AG10803 (cell line): ENCODE data around the gene HIP1.
A peak's percentile ranks its signal among the peaks of the same experiment; 100 is the strongest.

Experiments
- DNase-seq: peaks from one replicate; pipeline ENCODE4 v3.0.0; 2010; ENCODE audit warnings: low read depth
- H3K4me3 ChIP-seq: 2 replicates; pipeline ENCODE4 v1.5.1; 2011; ENCODE audit warnings: mild to moderate bottlenecking, low read length, control low read depth
- TF ChIP-seq, protein P1 (sequence below): conservative IDR thresholded peaks from 2 replicates; pipeline ENCODE4 v1.5.1; 2011; ENCODE audit warnings: mild to moderate bottlenecking, low read length, control low read depth, inconsistent platforms

HIP1 gene

DNA sequence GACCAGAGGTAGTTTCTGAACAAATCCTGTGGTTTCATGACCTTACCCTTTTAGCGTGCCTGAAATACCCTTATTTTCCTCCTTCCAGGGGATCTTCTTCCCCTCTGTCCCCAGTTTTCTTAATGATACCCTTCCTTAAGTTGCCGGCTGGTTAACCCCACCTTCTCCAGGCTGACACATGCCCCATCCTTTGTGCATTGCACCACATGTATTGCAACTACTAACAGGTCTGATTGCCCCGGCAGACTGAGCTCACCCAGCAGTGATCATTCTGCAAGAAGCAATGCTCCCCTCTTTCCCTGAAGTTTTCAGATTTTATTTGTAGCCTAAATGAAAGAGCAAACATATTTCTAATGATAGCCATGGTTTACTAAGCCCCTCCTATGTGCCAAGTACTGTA is 108.2 kb downstream of the HIP1 start:
- no peak overlapping the region for H3K4me3 ChIP-seq
- TF ChIP-seq, protein P1, sequence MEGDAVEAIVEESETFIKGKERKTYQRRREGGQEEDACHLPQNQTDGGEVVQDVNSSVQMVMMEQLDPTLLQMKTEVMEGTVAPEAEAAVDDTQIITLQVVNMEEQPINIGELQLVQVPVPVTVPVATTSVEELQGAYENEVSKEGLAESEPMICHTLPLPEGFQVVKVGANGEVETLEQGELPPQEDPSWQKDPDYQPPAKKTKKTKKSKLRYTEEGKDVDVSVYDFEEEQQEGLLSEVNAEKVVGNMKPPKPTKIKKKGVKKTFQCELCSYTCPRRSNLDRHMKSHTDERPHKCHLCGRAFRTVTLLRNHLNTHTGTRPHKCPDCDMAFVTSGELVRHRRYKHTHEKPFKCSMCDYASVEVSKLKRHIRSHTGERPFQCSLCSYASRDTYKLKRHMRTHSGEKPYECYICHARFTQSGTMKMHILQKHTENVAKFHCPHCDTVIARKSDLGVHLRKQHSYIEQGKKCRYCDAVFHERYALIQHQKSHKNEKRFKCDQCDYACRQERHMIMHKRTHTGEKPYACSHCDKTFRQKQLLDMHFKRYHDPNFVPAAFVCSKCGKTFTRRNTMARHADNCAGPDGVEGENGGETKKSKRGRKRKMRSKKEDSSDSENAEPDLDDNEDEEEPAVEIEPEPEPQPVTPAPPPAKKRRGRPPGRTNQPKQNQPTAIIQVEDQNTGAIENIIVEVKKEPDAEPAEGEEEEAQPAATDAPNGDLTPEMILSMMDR, result no peak
- DNase-seq, result no peak

- TF ChIP-seq, protein P1, result no peak
- no peak overlapping the region for H3K4me3 ChIP-seq
- no peak for DNase-seq
These were observed 109.7 kb downstream of the HIP1 start for GRCh38 chr7:75629044-75629443.

DNA sequence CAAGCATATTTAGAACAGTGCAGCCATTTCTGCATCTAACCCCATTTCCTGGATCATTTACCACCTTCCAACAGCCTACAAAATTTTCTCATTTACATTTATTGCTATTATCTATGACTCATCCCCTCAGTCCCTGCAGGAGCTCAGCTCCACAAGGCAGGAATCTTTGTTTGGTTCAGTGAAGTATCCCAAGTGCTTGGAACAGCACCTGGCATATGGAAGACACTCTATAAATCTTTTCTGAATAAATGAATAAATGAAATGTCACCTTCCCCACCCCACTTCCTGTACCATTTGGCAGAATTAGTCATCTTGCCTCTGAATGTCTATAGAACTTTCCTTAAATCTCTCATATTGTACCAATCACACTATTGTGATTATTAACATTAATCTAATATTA is 110.7 kb downstream of the HIP1 start:
- no peak for DNase-seq
- TF ChIP-seq, protein P1, result no peak
- no peak overlapping the region for H3K4me3 ChIP-seq

DNA sequence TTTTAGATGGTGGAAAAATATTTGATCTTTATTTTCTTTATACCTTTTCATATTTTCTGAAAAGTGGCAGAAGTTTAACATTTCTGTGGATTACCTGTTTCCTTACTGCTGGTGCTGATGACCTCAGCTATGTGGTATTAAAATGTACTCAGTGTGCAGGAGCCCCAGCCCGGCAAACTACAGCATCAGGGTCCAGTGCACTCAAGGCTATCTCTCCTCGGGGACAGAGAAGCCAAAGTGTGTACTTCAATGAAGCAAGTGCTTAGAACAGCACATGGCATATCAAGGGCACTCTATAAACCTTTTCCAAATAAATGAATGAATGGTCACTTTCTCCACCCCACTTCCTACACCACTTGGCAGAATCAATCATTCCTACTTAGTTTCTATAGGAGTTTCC is 111.8 kb downstream of the HIP1 start:
- no peak overlapping the region for H3K4me3 ChIP-seq
- TF ChIP-seq, protein P1, result no peak
- no peak for DNase-seq

- TF ChIP-seq, protein P1, result no peak
- DNase-seq, result no peak
- no peak overlapping the region for H3K4me3 ChIP-seq
These were observed 112.9 kb downstream of the HIP1 start for GRCh38 chr7:75625868-75626267.

DNA sequence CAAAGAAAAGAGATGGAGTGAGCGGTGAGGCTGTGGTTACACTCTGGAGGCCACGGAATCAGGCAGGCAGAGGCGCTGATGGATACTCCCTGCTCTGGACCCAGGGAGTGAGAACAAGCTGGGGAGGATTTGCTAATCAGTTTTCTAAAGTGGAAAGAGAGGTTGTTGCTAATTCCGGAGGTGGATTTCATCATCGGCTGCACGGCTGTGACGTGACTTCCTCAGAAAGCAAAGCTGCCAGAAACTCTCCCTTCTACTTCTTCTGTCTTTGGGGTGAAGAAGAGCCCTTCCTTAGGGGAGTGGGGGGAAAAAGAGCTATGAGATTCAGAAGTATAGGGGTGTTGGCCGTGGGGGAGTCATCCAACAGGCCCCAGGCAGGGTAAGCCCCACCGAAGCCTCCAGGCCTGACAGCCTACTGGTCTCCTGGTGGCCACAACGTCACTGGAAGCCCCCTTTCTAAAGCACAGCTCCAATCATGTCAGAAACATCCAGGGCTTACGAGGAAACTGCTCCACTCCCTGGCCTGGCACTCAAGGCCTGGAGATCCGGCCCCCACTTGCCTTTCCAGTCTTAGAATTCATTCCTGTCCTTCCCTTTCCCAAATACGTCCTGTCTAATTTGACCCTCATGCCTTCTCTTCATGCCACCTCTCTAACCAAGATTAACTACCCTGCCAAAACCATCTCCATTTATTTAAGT is 114.5 kb downstream of the HIP1 start:
- TF ChIP-seq, protein P1, result no peak
- no peak overlapping the region for H3K4me3 ChIP-seq
- DNase-seq, result peak; percentile 75

DNA sequence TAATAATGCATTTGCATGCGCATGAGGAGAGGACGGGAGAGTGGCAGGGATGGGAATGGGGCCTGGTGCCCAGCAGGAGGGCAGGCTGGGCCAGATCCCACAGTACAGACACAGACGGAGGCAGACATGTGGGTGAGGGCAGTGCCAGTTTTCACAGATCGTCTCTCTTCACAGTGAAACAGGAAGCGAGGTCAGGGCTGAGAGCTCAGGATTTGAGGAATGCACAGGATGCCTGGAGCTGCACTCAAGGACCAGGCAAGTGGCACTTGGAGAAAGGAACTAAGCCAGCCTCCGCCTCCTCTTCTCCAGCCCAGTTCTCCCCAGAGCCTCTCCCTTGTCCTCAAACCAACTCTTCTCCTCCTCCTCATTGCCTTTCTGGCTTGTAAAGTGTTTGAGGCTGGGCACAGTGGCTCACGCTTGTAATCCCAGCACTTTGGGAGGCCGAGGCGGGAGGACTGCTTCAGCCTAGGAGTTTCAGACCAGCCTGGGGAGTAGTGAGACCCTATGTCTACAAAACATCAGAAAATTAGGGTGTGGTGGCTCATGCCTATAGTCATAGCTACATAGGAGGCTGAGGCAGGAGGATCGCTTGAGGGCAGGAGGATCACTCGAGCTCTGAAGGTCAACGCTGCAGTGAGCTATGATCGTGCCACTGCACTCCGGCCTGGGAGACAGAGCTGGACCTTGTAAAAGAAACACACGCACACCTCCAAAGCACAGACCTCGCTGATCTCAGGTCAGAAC is 115.2 kb downstream of the HIP1 start:
- TF ChIP-seq, protein P1, result no peak
- DNase-seq, result peak; percentile 54
- H3K4me3 ChIP-seq, result no peak overlapping the region
